GM19324 (cell line): Measurements from ENCODE around the gene MST1R.

ENCODE experiments used
- ATAC-seq: cut with Tn5 transposase; IDR thresholded peaks from one replicate; pipeline ENCODE4 v1.9.1; 2021; ENCODE audit warnings: mild to moderate bottlenecking, moderate library complexity; ENCODE audit not compliant: unreplicated experiment, low FRiP score

The MST1R gene

DNA sequence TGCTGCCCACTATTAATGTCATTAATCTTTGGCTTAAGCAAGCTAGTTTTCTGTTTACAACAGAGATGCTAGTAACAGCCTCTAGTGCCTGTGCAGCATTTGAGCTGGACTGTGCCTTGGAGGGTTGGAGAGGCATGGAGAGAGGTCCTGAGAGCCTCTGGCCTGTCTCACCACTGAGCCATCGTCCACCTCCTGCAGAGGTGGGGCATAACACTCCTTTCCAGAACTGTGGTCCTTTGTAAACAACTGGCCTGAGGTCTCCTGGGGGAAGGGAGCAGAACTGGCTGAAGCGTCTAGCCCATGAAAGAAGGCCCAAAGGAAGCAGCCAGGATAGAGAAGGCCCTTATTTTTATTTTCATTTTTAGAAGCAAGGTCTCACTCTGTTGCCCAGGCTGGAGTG, 24.0 kb downstream of the MST1R start:
- no peak for ATAC-seq

DNA sequence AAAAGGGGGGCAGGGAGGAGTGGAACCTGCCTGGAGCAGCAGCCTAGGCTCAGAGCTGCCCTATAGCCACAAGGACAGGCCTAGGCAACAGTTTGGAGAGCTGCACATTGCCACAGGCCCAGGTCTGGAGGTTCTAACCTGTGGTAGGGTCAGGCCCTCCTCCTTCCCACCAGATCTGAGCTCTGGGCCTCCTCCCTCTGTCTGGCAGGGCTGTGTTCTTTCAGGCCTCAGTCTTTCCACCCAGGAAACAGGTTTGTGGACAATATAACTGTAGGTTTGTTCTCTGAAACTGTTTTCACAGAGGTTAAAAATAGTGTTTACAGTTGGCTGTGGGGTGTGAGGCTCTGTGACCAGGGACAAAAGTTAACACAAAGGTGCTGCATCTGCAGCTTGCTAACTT, 25.0 kb downstream of the MST1R start:
- ATAC-seq: no peak

DNA sequence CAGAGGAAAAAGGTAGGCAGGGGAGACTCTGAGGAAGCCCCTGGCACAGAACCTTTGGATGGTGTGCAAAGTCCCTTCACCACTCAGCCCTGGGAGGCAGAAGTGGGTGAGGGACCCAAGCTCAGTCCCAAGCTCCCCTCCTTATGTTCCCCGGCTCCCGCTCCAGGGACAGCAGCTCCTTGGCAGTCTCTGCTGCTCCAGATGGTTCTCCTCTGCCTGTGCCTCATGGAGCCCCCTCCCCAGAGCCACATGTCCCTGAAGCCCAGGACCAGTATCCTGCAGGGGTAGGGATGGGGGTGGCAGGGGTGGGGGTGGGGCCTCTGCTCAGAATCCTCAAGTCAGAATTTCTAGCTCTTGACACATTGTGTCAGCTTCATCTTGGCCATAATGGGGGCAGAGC, 26.0 kb downstream of the MST1R start:
- no peak for ATAC-seq

DNA sequence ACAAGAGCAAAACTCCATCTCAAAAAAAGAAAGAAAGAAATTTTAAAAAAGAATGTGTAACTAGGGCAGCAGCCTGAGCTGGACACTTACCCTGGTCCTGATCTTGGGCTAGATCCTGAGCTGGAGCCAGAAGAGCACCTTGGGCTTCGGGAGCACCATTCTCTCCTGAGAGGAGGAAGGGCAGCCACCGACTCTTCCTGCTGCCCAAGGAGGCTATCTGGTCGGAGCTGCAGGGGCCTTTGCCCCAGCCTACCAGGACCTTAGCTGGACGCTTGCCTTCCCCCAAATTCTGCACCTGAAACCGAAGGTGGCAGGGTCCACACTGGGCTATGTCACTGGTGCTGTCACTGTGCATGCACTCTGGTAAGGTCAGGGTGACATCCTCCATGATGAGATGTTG, 27.1 kb downstream of the MST1R start:
- no peak for ATAC-seq

DNA sequence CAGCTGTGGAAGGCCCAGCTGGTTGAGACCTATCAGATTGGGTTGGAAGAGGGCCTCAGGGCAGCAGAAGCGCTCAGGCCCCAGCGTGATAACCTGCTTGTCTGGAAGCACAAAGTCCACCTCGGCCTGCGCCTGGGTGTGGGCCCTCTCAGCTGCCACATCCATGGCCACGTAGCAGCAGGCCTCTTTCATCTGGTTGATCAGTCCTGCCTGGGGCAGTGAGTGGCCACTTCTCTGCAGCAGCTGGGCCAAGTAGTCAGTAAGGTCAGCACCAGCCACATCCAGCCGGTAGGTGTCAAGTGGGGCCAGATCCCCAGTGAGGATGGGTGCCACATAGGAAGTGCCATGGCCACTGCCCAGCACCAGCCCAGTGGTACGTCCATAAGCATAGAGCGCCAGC, 30.1 kb downstream of the MST1R start:
- no peak for ATAC-seq

DNA sequence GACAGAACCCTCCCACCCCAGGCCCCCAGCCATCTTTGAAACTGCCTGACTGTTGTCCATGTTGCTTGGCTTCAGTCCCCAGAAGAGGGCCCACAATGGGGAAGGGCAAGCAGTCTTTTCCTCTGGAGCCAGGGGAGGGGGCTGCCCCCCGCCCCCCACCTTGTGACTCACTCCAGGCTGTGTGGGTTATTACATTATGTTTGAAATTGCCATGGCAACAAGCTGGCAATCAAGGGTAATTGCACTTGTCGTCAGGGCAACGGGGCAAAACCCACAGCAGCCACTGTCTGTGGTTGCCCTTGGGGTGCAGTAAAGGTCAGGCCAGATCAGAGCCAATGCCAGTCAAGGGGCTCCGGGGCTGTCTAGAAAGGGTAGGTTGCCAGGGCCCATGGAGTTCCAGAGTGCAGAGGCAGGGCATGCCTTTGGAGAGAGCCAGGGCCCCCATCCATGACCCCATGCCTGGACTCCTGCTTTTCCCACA, 30.8 kb downstream of the MST1R start:
- ATAC-seq: no peak

DNA sequence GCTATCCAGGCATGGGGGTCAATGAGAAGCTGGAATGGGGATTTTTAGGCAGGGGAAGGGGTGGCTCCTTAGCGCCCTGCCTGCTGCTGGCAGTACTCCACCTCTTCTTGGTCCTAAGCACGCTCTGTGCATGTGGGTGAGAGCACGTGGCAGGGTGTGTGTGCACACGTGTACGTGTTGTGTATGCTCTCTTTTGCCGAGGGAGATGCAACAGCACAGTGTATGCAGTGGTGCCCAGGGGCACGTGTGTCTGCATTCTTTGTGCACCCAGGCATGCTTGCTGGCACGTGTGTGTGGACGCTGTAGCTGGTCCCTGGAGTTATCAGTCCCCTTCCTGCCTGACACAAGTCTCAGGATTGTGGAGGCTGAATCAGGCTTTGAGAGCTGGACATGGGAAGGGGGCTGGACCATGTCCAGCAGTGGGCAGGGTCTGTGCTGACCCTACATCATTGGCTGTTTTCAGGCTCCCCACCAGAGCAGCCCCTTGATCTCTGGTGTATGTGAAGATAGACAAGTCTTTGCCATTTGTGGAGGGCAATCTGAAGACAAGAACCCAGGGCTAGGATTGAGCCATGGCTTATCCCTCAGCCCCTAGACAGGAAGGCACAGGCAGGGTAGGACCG, 32.0 kb downstream of the MST1R start:
- ATAC-seq: no peak

DNA sequence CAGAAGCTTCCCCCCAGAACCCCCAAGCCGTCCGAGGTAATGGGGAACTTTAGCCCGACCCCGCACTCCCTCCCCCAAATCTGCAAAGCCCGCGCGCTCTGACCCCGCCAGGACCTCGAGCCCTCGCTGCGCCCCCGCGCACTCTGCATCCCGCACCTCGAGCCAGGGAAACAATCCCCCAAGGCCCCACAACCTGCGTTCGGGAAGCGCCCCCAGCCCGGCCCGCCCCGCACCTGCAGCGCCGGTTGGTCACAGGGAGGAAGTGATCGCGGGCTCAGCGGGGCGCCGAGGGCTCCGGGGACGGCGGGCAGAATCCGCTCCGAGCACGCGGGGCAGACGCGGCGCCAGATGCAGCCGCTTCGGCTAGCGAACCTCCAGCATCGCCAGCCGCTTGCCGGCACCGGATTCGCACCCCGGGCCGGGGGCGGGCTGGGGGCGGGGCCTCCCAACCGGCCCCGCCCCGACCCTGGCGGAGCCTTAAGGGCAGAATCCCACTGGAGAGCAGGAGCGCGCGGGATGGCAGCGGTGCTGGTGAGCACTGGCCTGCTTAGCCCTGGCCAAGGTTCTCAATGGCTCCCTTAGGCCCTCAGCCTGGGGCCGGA, 34.0 kb downstream of the MST1R start, which contains the start of gene CAMKV:
Gene CAMKV (minus strand): TSS at position 382 of the 602 bp plus-strand sequence. CDS start 7,518 bp downstream, outside the sequence.
- ATAC-seq: no peak

DNA sequence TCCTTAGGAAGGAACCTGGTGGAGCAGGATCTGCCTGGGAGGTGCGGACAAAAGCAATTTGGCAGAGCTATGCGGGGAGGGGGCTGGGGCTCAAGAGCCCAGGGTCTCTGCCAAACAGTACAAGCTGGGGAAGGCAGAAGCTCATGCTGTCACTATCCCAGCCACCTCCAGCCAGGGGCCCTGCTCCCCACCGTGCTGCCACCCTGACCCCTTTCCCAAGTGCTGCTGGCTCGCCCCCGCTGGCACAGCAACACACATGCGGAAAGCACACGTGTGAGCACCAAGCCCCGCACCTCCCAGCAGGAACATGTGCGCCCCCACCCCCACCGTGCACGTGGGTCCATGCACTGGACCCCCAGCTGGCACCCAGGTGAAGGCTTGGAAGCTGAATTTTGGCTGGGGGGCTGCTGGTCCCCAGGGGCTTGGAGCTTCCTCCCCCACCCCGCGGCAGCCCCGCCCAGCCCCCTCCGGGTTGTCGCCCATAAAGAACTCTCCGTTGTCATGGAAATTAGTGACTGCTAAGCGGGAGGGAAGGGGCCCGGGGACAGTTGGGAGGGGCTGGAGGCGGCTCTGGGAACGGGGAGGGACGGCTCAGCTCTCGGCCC, 34.7 kb downstream of the MST1R start:
- no peak for ATAC-seq

DNA sequence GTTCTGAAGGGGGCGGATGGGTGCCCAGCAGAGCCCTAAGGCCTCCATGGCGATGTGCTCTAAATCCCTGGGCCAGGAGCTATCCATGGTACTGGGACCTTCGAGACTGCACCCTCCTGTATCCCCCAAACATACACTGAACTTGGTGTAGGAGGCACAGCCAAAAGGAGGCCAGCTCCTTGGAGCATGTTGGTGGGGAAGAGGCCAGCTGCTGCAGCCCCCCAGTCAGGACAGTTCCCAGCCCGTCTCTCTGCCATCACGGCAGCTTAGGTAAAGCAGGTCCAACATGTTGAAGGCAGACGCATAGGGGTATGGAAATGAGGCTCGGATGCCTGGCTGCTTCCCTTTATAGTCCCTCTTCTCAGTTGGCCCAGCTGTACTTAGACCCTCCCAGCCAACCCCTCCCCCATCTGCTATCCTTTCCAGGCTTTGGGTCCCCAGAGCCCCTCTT, 35.8 kb downstream of the MST1R start:
- ATAC-seq: no peak

DNA sequence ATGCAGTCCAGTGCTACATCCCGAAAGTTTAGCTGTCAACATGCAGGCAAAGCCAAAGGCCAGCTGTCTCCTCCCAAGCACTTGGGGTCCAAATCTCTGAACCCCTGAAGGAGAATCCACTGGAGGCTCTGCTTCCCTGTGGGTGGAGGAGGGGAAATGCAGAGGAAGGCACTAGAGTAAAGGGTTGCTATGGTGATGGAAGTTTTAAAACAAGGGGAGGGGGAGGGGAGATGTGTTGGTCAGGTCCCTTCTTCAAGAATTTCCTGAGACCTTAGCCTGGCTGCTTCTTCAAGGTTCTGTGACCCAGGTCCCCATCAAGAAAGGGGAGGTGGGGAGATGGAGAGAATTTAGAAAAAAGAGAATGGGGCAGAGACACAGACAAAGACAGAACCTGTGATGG, 36.3 kb downstream of the MST1R start:
- no peak for ATAC-seq

DNA sequence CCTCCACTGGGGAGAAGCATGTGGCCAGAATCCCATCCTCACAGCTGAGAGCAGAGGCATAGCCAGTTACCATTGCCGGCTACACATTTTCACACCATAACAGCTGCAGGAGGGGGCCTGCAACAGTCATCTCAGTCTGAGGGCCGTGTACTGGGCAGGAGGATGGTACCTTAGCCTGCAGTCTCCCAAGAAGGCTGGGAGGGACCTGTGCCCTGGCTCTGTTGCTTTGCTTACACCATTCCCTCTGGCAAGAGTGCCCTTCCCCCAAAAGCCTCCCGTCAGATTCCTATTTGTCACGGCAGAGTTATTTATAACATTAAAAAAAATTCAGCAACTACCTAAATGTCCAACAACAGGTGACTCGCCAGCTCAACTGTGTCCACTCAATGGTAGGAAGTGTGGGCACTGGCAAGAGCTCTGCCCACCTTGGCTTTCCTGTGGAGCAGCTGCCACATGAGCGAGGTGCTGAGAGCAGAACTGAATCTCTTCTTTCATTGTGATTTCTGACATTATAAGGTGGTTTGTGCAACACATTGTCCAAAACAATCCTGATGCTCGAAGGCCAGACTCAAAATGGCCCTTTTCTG, 38.4 kb downstream of the MST1R start:
- ATAC-seq: no peak

DNA sequence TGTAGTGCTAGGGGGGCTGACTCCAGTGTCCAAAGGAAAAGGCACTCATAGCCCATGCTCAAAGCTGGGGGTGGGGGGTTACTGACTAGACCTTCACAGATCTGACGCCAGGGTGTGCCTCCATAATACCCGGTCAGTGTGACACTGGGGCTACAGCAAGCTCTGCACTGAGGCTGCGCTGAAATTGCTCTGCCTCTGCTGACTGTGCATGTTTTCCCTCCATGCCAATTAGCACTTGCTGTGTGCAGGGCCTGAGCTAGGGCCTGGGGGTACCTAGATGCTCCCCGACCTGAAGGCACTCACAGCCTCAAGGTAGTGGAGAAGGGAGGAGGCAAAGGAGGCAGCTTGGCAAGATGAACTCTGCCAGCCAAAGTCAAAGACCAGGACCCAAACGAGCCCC, 39.2 kb downstream of the MST1R start:
- ATAC-seq: no peak

DNA sequence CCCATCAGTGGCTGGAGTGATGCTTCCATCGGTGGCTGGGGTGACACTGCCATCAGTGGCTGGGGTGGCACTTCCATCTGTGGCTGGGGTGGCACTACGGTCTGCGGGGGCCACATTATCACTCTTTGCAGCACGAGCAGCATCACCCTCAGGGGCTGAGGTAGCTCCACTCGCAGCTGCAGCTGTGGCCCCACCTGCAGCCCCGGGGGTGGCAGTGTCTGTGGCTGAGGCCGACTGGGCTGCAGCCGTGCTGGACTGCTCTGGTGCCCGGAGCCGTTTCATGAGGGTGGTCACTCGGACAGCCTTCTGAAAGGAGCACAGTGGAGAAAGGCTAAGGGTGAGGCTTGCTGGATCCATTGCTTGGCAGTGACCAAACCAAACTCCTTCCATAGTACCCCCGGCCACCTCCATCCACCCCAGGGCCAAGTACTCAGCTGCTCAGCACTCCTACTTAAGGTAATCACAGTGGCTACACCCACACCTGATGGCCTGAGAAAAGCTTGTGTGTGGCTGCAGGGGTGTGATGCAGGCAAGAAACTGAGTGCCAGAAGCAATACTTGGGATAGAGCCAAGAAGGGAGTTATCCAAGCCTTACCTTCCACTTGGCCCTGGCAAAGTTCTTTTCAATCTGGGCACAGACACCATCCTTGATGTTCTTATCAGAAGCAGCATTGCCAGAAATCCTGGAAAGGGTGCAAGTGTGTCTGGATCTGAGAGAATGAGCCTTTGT, 43.9 kb downstream of the MST1R start:
- ATAC-seq: no peak

DNA sequence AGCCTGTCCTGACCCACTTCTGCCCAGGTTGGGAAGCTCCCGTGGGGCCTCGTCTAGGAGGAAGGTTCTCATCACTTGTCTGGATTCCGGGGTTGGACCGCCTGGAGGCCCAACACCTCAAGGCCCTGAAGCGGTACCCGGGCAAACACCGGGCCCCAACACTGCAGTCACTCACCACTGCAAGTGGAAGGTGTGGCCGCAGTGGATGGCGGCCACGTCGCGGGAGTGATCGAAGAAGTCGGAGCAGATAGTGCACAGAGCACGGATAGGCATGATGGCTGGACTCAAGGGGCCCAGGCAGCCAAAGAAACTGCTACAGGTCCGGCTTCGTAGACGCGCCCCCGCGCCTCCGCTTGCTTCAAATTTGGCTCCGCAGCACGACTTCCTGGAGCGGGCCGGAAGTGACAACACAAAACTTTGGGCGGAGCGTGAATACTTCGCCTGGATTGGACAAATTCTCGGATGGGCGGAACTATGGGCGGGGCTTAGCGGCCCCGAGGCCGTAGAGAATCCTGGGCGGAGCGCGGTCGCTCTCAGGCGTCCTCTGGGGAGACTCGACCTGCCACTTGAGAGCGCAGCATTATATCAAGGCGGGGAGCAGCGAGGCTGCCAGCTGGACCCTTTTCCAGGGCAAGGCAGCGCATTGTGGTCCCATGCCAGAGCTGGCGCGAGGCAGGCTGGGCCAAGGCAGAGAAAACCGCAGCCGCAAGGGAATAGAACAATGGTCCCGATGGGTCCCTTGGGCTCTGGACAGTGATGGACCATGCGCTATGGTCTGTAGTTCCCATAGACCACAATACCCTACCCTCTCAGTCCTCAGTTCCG, 47.3 kb downstream of the MST1R start, which contains the start of gene TRAIP:
Gene TRAIP (minus strand): TSS at position 384 of the 825 bp plus-strand sequence. CDS start 111 bp downstream, at position 273.
- ATAC-seq: peak; percentile 91

DNA sequence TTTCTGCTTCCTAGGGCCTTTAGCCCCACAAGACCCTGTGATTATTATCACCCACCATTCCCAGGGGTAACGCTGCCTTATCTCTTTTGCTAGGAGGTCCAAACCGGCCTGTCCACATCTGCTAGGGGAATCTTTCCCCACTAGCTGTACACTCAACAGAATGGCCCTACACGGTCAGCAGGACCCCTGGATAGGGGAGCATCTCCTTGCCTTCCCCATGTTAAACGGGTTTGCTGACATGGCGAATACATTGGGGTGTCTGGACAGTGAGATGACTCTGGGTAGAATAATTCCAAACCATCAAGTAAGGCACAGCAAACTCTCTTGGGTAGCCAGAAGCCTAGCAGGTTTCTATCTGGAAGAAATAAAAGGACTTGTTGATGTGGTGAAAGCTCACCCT, 48.0 kb downstream of the MST1R start:
- no peak for ATAC-seq

DNA sequence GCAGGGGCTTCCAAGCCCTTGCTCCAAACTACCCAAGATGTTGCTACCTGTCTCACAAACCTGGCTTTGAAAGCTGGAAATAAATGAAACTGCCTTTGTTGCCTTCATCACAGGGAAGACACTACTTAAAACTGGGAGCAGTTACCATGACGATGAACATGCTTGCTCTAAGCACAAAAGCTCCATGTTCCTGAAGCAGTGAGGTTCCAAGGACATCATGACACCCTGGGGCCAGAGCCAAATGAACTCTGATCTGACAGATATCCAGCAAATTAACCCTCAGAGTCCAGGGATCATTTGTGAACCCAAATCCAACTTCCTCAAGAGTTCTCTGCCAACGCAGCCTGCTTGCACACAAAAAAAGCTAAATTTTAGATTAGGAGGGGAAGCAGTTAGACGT, 58.0 kb downstream of the MST1R start:
- ATAC-seq: no peak

DNA sequence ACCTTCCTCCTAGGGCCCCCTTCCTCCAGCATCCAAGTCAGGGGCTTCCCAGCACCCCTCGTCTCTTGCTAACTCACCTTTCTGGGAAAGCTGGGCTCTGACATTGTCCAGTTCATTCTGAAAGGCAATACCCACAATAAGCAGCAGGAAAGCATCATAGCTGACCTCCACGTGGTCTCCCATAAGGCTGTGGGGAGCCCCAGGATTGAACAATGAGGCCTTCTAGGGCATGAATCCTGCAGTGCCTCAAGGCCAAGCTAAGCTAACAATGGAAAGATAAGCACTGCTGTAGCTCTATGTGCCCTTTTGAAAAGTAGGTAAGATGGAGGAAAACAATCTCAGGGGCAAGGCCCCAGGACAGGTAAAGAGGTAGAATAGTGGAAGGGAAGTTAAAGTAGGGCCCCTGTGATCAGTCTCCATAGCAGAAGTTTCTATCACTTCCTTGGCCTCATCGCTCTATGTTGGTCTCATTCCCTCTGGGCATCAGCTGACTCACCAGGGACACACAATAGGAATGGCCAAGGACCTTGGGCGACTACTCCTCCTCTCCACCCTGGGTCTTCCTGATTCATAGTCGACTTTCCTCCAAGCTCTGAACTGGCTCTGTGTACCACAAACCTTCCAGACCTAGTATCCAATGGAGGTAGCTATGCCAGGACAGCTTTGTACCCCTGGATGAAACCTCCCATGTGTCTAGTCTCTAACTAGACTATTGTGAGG, 59.0 kb downstream of the MST1R start:
- ATAC-seq: no peak

DNA sequence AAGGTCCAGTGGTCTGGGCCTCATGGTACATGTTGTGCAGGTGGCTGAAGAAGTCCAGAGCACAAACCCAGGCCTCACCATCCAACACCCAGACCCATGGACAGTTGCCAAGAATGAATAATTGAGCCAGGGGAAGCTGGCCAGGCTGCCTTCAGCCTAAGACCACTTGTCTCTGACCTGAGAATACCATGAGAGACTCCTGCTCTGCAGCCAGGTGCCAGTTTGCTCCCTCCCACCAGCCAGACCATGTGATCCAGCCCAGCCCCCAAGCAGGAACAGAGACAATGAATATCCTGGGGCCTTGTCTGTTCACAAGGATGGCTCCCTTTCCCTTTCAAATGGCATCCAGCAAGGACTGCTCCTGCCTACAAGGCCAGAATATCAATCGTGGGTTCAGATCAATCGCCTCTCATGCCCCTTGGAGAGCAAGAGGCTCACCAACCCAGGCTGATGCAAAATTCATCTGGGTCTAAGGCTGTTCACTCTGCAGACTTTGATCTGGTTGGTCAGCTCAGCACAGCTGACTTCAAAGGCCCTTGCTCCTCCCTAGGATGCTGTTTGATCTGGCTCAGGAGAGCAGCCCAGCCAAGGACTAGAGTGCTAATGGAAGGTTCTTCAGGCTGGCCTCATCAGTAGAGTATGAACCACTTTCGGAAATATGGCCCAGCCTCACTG, 60.7 kb downstream of the MST1R start:
- no peak for ATAC-seq
